Activated CD8-positive, alpha-beta memory T cell treated with anti-CD3 and anti-CD28 coated beads, Interleukin-2, amount 50 U/mL, for 1 hour (primary cell): Measurements from ENCODE around the gene GRIN3B.

Experiments
- DNase-seq: peaks from one replicate; pipeline ENCODE4 v3.0.0-alpha.2; 2020; ENCODE audit errors: extremely low read depth

Gene GRIN3B

GRCh38 chr19:1041835-1042685 lies 41.8 kb downstream of the GRIN3B start:
- no peak for DNase-seq

GRCh38 chr19:1042689-1043511 lies 42.7 kb downstream of the GRIN3B start:
- no peak for DNase-seq

DNA sequence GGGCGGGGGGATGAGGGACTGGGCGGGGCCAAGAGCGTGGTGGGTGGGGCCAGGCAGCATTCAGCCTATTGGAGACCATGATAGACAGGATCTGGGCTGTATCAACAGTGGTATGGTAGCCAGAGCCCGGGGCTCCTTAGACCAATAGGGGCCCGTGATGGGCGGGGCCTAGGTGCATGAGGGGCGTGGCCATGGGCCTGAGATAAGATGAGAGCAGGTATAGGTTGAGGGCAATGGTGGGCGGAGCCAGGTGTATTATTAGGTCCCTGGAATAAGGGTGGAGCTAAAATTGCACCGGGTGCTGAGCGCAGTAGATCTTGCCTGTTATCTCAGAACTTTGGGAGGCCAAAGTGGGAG lies 45.0 kb downstream of the GRIN3B start:
- DNase-seq, result no peak

DNA sequence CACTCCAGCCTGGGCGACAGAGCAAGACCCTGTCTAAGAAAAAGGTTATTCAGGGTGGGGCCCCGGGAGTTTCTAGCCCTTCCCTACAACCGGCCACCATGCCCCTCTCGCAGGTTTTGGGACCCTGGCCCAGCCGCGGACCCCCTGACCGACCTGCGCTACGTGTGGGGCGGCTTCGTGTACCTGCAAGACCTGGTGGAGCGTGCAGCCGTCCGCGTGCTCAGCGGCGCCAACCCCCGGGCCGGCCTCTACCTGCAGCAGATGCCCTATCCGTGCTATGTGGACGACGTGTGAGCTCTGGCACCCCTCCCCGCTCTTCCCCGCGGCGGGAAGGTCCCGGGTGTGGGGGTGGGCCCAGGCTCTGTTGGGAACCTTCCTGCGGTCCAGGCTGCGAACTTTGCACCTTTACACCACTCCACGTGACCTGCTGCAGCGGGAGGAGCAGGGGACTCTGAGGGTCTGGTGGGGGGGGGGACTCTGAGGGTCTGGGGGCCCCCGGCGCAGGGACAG lies 46.0 kb downstream of the GRIN3B start:
- DNase-seq, result no peak

DNA sequence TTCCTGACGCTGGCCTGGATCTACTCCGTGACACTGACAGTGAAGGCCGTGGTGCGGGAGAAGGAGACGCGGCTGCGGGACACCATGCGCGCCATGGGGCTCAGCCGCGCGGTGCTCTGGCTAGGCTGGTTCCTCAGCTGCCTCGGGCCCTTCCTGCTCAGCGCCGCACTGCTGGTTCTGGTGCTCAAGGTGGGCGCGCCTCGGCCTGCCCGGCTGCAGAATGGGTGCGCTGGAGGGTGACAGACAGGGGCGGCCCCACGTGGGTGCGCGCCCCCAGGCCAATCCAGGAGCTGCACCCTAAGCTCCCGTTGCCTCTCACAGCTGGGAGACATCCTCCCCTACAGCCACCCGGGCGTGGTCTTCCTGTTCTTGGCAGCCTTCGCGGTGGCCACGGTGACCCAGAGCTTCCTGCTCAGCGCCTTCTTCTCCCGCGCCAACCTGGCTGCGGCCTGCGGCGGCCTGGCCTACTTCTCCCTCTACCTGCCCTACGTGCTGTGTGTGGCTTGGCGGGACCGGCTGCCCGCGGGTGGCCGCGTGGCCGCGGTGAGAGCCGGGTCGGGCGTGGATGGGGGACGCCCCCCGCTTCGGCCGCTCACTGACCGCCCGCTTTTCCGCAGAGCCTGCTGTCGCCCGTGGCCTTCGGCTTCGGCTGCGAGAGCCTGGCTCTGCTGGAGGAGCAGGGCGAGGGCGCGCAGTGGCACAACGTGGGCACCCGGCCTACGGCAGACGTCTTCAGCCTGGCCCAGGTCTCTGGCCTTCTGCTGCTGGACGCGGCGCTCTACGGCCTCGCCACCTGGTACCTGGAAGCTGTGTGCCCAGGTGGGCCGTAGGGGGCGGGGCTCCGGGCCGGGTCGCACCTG lies 46.8 kb downstream of the GRIN3B start:
- DNase-seq, result no peak

DNA sequence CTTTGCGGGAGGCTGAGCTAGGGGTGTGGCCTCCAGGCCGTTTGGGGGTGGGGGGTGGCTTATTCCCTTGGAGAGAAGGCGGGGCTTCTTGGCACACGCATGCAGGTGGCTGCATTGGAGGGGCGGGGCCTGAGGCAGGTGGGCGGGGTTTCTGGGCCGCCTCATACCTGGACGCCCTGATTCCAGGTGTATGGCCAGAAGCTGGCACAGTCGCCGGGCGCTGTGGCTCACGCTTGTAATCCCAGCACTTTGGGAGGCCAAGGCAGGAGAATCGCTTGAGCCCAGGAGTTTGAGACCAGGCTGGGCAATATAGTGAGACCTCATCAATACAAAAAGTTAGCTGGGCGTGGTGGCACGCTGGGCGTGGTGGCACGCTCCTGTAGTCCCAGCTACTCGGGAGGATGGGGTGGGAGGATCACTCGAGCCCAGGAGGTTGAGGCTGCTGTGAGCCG lies 47.5 kb downstream of the GRIN3B start:
- DNase-seq, result no peak

GRCh38 chr19:1049106-1049505 lies 48.9 kb downstream of the GRIN3B start:
- DNase-seq, result no peak

DNA sequence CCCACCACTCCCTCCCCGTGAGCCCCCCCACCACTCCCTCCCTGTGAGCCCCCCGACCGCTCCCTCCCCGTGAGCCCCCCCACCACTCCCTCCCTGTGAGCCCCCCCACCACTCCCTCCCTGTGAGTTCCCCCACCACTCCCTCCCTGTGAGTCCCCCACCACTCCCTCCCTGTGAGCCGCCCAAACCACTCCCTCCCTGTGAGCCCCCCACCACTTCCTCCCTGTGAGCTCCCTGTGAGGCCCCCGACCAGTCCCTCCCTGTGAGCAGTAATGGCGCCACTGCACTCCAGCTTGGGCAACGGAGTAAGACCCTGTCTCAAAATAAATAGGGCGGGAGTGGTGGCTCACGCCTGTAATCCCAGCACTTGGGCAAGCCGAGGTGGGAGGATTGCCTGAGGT lies 49.6 kb downstream of the GRIN3B start:
- DNase-seq, result no peak

- DNase-seq, result no peak
Observed at GRCh38 chr19:1050989-1051788, 51.0 kb downstream of the GRIN3B start.

GRCh38 chr19:1051791-1052190 lies 51.6 kb downstream of the GRIN3B start:
- DNase-seq, result no peak

DNA sequence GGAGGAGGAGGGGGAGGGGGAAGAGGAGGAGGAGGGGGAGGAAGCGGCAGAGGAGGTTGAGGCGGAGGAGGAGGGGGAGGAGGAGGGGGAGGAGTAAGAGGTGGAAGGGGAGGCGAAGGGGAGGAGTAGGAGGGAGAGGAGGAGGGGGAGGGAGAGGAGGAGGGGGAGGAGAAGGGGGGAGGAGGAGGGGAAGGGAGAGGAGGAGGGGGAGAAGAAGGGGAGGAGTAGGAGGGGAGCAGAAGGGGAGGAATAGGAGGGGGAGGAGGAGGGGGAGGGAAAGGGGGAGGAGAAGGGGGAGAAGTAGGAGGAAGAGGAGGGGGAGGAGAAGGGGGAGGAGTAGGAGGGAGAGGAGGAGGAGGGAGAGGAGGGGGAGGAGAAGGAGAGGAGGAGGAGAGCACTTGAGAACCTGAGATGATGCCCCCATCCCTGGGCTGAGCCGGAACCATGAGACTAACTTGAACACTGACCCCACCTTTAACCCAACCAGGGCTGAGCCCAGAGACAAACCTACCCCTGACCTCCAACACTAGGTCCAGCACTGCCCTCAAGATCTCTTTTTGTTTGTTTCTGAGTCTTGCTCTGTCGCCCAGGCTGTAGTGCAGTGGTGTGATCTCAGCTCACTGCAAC lies 52.2 kb downstream of the GRIN3B start:
- no peak for DNase-seq

DNA sequence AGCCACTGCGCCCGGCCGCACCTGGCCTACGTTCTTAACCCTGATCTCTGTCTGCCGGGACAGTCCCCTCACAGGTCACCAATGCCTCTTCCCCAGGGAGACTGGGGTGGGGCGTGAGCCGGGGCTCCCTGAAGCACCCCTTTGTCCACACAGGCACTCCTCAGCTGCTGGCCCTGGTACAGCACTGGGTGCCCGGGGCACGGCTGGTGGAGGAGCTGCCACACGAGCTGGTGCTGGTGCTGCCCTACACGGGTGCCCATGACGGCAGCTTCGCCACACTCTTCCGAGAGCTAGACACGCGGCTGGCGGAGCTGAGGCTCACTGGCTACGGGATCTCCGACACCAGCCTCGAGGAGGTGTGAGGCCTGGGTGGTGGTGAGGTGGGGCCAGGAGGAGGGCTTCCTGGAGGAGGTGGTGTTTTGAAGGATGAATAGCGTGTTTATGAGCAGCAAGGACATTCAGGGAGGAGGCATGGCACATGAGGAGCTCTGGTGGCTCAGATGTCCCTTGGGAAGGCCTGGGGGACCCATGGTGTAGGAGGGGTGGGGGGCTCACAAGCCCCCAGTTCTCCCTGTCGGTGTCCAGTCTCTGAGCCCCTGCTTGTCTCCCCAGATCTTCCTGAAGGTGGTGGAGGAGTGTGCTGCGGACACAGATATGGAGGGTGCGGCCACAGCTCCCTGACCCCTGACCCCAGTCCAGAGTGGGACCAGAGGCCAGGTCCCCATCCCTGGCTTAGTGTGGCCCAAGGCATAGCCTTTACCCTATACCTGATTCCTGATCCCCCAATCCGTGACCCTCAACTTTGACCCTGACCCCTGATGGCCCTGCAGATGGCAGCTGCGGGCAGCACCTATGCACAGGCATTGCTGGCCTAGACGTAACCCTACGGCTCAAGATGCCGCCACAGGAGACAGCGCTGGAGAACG lies 53.2 kb downstream of the GRIN3B start:
- DNase-seq, result no peak

GRCh38 chr19:1054102-1055027 lies 54.1 kb downstream of the GRIN3B start:
- DNase-seq, result no peak

DNA sequence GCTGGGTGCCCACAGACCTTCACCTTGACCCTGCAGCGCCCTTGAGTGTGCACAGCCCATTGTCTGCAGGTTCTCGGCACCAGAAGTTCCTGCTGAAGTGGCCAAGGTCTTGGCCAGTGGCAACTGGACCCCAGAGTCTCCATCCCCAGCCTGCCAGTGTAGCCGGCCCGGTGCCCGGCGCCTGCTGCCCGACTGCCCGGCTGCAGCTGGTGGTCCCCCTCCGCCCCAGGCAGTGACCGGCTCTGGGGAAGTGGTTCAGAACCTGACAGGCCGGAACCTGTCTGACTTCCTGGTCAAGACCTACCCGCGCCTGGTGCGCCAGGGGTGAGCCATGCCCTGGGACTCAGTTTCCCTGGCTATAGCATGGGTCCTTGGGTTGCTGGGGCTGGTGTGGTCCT lies 54.8 kb downstream of the GRIN3B start:
- no peak for DNase-seq

DNA sequence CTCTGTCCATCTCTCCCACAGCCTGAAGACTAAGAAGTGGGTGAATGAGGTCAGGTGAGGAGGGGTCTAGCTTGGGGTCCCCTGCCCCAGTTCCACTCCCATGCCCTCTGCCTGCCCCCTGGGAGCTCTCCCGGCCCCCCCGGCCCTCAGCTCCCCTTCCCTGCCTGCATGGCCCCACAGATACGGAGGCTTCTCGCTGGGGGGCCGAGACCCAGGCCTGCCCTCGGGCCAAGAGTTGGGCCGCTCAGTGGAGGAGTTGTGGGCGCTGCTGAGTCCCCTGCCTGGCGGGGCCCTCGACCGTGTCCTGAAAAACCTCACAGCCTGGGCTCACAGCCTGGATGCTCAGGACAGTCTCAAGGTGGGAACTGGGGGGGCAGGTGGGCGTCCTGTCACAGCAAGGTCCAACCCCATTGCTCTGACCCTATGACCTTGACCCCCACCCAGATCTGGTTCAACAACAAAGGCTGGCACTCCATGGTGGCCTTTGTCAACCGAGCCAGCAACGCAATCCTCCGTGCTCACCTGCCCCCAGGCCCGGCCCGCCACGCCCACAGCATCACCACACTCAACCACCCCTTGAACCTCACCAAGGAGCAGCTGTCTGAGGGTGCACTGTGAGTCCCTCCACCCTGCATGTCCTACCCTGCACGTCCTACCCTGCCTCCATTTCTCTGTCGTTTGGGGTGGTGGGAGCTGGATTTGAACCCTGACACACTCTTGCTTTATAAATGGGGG lies 55.8 kb downstream of the GRIN3B start:
- DNase-seq, result no peak

- no peak for DNase-seq
Observed at GRCh38 chr19:1057176-1057855, 57.1 kb downstream of the GRIN3B start.

GRCh38 chr19:1058112-1058511 lies 57.9 kb downstream of the GRIN3B start:
- DNase-seq, result no peak
